Stimulated activated CD8-positive, alpha-beta memory T cell treated with anti-CD3 and anti-CD28 coated beads, Interleukin-4, amount 100 ng/mL, for 1 hour (primary cell): ENCODE measurements around the gene FAM227A.

Experiments used
- DNase-seq, 2 donors: peaks; one replicate each; pipeline ENCODE4 v3.0.0-alpha.2; 2020; ENCODE audit warnings: low read depth in 2 of 2, low spot score in 1 of 2

FAM227A gene

GRCh38 chr22:38554281-38554680, 101.9 kb downstream of the FAM227A start:
- DNase-seq, result no peak

- DNase-seq, result no peak
Observed at GRCh38 chr22:38549101-38549894, 106.9 kb downstream of the FAM227A start.

- DNase-seq, result no peak
Observed at GRCh38 chr22:38540701-38541100, 115.5 kb downstream of the FAM227A start.

GRCh38 chr22:38531251-38531938, 124.8 kb downstream of the FAM227A start:
- DNase-seq, result no peak
